SH-SY5Y (cell line): ENCODE data around the gene KRT76.

Experiments
- GATA2 ChIP-seq: IDR thresholded peaks from 2 replicates; pipeline ENCODE4 v1.6.1; 2011; ENCODE audit warnings: mild to moderate bottlenecking, low read depth, low read length
- GATA3 ChIP-seq: IDR thresholded peaks from 2 replicates; pipeline ENCODE4 v1.6.1; 2011; ENCODE audit warnings: low read depth, mild to moderate bottlenecking, low read length, moderate library complexity

KRT76 gene

DNA sequence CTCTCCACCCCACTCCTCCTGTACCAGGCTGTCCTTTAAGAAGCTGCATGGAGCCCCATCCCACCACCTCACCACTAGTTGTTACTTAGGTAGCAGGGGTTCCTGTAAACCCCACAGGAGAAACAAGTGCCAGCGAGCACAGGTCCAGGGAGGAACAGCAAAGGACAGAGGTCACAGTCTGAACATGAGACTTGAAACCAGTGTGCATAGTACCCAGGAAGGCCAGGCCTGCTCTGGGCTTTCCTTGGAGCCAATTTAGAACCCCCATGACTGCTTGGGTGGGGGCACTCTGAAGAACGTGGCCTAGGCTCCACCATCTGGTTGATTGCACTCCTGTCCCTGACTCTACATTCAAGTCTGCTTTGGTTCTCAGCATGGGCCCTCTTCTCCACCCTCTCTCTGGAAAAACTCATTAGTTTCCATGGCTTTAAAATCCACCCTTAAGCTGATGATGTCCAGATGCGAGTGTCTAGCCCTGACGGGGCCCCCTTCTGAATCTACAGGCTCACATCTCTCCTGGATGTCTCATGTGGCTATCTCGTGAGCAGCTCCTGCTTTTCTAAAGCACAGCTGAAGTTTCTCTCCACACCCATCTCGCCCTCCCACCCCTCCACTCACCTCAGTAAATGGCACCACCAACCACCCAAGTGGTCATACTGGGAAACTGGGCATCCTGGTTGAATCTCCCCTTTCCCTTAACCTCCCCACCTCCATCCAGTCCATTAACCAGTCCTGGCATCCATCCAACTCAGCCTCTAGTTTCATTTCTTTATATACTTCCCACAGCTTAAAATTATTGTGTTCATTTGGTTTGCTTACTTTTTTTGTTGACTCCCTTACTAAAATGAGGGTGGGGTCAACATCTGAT lies 10.4 kb upstream of the KRT76 start:
- TF ChIP-seq GATA2, result no peak

DNA sequence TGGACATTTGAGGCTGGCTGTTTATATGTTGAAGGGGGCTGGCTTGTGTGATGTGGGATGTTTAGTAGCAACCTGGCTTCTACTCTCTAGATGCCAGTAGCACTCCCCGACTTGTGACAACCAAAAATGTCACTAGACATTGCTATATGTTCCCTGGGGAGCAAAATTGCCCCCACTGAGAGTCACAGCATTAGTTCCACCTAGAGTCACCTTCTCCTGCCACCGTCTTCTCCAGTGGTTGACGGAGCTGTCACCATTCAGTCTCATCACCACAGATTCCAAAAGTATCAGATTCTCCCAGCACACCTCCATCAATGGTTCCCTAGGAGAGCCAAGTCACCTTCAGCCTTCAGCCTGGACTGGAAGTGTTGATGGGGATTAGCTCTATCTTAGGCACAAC lies 7.8 kb upstream of the KRT76 start:
- TF ChIP-seq GATA3 (no peak), GATA2 (no peak)

DNA sequence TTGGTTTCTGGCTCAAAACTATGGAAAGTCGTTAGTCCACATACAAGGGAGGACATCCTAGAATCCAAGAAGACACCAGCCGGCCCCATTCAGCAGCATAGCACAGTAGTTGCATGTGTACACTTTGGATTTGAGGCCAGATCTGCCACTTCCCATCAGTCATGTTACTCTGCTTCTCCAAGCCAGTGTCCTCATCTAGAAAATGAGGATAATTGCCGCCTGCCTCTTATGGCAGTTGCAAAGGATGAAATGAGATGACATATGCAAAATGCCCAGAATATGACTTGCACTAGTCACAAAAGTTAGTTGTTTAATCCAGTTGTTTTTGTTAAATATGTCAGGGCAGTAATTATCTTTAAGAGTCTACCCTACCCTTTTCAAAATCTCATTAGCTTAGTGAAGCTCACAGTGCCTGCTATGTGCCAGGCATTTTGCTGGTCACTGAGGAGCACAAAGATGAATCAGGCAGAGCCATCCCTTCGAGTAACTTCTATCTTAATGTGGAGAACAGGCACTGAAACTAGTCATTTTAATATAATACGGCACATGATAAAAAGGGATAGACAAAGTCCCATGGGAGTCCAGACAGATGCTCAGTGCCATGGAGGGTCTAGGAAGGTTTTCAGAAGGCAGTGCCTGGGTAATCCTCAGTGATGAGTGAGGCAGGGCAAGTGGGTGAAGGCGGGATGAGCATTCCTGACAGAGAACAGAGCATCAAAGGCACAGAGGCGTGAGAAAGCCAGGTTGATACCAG lies 6.6 kb upstream of the KRT76 start:
- TF ChIP-seq GATA2 (no peak), GATA3 (no peak)

DNA sequence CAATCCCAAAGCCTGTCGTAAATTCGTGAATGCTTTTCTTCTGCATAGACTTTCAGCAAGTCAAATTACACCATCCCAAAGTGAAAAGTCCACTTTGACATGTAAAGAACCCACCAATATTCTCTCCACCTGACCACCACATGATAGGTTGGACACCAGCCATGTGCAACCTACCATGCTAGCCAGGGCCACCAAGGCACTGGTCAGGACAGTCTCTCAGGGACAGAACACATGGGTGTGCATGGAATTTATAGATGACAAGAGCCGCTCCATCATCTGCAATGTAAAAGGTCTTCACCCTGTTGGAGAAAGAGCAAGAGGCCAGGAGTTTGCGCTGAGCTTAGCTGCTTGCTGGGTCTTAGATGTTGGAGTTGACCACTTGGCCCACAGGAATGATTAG lies 5.4 kb upstream of the KRT76 start:
- TF ChIP-seq GATA2, result no peak
- no peak for TF ChIP-seq GATA3

DNA sequence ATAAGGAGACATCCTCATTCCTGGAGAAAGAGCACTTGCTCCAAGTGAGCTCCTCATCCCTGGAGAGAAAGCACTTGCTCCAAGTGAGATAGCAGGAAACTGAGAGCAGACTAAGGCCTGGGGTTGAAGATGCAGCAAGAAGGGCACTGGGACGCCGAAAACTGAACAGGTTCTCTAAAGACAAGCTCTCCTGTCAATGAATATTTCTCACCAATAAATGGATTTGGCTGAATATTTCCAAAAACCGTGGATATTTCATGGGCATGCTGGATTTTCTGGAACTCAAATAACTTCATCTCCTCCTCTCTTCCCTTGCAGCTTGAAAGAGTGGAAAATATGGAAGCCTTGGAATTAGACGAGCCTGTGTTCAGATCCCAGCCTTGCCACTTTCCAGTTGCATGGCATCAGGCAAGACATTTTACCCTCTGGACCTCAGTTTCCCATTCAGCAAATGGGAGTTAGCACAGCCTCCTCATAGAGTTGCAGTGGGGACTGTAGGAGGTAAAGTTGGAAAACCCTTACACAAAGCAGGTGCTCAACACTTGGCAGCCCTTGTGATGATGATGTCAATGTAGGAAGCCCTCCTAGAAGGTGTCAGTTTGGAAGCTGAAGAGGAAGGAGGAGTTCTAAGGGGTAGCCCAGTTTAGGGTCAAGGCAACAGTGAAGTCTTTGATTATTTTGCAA lies 4.4 kb upstream of the KRT76 start:
- TF ChIP-seq GATA2, result no peak
- TF ChIP-seq GATA3, result no peak

DNA sequence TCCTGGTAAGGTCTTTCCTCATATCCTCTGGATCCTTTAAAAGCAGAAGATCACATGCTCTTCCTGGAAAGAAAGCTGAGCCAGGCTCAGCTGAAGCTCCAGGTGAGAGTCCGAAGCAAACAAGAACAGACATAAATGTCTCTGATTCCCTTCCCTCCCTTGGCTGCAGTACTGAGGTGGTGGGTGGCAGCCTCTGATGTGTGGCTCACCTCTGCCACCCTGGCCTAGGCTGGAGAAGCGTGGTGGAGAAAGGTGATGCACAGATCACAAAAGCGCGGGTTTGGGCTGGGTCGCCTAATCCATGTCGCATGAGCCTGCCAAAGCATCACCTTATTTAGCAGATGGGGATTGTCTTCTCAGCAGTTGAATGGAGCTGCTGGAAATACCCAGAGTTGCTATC lies 2.8 kb upstream of the KRT76 start:
- TF ChIP-seq GATA2 (no peak), GATA3 (no peak)

DNA sequence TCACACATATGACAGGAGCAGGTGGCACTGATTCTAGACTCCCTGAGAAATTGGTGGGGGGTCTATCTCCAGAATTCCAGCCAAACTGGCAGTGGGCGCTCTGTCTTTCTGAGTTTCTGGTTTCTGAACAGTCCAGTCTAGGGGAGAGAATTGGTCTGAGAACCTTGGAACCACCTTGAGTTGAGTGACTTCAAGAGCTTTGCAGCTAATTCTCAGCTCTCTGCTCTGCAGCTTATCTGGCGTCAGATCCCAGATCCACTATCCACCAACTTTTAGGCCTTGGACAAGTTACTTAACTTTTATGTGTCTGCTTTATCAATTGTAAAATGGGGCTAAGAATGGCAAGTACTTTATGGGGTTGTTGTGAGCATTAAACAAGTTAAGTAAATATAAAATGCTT lies 1.7 kb upstream of the KRT76 start:
- TF ChIP-seq GATA2 (no peak), GATA3 (no peak)

DNA sequence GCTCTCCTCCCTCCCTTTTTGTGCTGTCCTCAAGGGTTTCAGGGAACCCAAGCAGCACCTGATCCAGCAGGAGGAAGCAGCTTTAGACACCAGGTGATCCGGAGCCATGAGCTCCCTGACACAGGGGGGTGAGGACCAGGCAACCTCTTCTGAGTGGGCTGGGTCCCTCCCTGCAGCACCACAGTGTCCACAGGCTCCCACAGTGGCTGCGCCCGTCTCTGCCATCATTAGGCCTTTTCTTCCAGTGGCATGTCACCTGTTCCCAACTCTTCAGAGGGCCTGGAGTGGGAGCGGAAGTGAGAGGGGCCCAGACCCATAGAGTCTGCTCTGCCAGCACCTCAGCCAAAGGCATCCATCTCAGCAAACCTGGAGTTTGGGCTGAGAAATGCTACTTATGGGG lies 421 bp upstream of the KRT76 start:
- no peak for TF ChIP-seq GATA2
- TF ChIP-seq GATA3, result no peak

DNA sequence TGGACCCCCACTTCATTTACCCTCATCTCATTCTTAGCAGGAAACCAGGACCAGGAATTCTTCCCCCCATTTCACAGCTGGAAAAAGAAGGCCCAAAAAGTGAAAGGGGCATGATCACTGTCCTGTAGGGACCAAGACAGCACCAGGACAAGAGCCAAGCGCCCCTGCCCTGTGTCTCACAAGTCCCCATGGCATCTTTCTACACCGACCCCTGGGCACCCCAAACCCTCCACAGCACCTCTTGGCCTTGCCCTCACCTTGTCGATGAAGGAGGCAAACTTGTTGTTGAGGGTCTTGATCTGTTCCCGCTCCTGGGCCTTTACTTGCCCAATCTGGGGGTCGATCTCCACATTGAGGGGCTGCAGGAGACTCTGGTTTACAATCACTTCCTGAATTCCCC lies 710 bp downstream of the KRT76 start:
- no peak for TF ChIP-seq GATA2

DNA sequence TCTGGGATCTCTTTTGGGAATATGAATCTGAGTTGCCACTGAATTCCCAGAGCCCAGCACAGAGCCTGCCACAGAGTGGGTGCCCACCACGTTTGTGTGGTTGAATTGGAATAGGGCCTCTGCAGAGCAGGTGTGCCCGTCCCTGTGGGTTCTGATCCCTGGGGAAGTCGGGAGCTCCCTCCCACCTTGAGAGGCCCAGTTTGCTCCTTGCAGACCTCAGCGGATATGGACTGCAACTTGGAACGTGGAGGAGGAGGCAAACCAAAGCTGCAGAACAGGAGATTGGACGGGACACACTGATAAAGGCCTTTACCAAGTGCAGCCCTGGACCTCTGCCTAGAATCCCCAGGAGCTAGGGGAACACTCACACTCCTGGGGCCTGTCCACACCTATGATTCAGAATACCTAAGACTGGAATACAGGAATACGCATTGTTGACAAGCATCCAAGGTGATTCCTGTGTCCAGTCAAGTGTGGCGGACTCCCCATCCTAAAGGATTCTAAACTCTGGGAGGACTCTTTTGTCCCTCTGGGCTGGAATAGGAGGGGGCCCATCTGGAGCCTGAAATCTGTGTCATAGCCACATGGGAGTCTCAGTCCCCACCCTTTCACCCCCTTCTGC lies 2.4 kb downstream of the KRT76 start:
- TF ChIP-seq GATA2 (no peak), GATA3 (no peak)

DNA sequence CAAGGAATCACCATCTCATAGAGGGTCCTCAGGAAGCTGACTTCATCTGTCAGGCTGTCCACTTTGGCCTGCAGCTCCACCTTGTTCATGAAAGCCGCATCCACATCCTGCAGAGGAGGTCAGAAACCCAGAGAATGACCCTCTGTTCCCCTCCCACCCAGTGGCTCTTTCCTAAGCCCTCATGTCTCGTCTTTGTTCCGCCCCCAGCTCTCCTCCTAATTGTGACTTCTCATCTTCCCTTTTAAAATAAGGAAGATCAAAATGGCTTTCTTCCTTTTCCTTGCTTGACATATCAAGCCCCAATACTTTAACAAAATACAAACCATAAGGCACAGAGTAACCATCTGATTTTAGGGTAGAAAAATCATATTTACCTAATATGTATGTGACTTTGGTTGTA lies 4.4 kb downstream of the KRT76 start:
- no peak for TF ChIP-seq GATA3
- no peak for TF ChIP-seq GATA2

DNA sequence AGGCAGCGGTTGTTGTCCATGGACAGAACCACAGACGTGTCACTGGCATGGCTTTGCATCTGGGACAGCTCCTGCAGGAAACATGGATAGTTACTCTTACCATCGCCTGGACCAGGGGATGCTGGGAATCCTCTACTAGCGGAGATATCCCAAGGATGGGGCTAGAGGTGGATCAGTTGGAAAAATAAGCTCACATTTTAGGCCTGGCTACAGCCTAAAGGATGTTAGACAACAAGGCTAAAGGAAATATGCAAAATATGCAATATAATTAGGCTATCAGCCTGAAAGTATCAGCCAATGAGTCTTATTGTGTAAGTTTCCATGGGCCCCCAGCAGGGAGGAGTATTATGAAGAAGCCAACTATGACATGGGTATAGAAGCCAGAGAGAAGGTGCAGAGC lies 5.0 kb downstream of the KRT76 start:
- TF ChIP-seq GATA3, result no peak

DNA sequence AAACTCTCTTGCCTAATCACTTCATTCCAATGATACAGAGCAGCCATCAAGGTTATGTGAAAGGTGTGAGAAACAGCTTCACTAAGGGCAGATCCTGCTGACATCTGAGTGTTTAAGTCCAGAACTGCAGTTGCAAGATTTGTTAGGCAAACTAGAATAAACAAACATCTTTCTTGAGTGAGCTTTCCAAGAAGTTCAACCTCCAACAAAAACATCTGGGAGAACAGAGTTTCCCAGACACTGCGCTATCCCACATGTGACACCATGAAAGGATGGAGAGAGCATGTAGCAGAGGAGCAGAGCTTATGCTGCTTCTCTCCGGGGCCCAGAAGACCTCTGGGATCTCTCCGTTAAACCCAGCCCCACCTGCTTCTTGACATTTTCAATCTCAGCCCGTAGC lies 5.6 kb downstream of the KRT76 start:
- no peak for TF ChIP-seq GATA3
- no peak for TF ChIP-seq GATA2

DNA sequence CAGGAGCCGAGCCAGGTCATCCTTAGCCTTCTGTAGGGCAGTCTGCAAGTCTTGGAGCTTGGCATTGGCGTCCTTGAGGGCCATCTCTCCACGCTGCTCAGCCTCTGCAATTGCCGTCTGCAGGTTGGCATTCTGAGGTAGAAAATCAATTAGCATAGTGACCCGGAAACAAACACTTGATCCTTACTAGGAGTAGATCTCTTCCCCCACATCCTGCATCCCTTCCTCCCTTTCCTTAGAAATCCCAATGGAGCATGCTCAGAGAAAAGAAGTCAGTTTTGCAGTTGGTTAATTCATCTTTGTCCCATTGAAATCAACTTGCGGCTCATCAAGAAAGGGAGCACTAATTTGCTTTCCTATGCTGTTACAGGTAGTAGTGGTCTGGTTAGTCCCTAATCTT lies 6.1 kb downstream of the KRT76 start:
- TF ChIP-seq GATA3 (no peak), GATA2 (no peak)
